Mononuclear cell (primary cell): ENCODE measurements around the gene BMP5. TPM values are rescaled to one million over a fixed set of nuclear protein-coding genes. Genes with fewer than 3 reads are reported as not detected.

ENCODE experiments used
- H3K27me3 ChIP-seq: 2 replicates; pipeline ENCODE4 v1.6.0; 2011; ENCODE audit warnings: low read length, control low read depth; ENCODE audit not compliant: insufficient read depth
- H3K4me1 ChIP-seq: 2 replicates; pipeline ENCODE4 v1.5.1; 2011; ENCODE audit warnings: mild to moderate bottlenecking, low read length, control low read depth; ENCODE audit not compliant: insufficient read depth
- H3K4me3 ChIP-seq: 2 replicates; pipeline ENCODE4 v1.5.1; 2011; ENCODE audit warnings: mild to moderate bottlenecking, low read length, moderate library complexity
- H3K9me3 ChIP-seq: 2 replicates; pipeline ENCODE4 v1.5.1; 2011; ENCODE audit warnings: low read depth, mild to moderate bottlenecking, control low read depth, low read length
- total RNA-seq: library from RNA; depleted of rRNA; stranded (reverse); fragments of >200 nt; gene quantifications from one replicate; pipeline ENCODE4 v1.2.3, GENCODE V29; 2012

Gene BMP5
- total RNA-seq, 1 donor, result not detected

GRCh38 chr6:55798571-55798970 is 76.8 kb downstream of the BMP5 start:
- Histone ChIP-seq H3K9me3 (no peaks in the 10 kb centered on the region), H3K4me3 (no peak overlapping the region), H3K27me3 (no peaks in the 10 kb centered on the region), H3K4me1 (no peaks in the 10 kb centered on the region)

GRCh38 chr6:55794136-55794812 is 81.1 kb downstream of the BMP5 start:
- Histone ChIP-seq H3K9me3 (no peaks in the 10 kb centered on the region), H3K27me3 (no peaks in the 10 kb centered on the region), H3K4me1 (no peaks in the 10 kb centered on the region), H3K4me3 (no peak overlapping the region)

GRCh38 chr6:55785273-55785672 is 90.1 kb downstream of the BMP5 start:
- Histone ChIP-seq H3K4me3 (no peak overlapping the region), H3K4me1 (no peaks in the 10 kb centered on the region), H3K27me3 (no peaks in the 10 kb centered on the region), H3K9me3 (no peaks in the 10 kb centered on the region)

- Histone ChIP-seq H3K27me3 (no peaks in the 10 kb centered on the region), H3K4me1 (no peaks in the 10 kb centered on the region), H3K4me3 (no peak overlapping the region), H3K9me3 (no peaks in the 10 kb centered on the region)
Observed at GRCh38 chr6:55782275-55782674, 93.1 kb downstream of the BMP5 start.

DNA sequence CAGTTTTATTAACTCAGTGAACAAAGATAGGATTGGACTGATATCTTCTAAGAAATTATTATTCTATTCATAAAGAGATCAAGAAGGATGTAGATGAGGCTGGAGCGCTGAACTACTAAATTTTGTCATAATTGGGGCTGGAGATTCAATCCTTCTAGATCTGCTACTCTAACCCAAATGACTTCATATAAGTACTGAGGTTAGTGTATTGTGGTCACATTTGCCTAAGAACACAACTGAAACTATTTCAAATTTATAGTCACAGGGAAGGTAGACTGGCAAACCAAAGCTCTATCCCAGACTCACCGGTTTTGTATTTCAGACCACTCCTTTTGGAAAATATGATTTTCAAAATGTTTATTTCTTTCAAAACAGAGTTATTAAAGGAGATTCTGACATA is 96.7 kb downstream of the BMP5 start:
- H3K4me3 ChIP-seq, result no peak overlapping the region
- no peaks in the 10 kb centered on the region for H3K4me1 ChIP-seq
- H3K9me3 ChIP-seq, result no peaks in the 10 kb centered on the region
- H3K27me3 ChIP-seq, result no peaks in the 10 kb centered on the region

DNA sequence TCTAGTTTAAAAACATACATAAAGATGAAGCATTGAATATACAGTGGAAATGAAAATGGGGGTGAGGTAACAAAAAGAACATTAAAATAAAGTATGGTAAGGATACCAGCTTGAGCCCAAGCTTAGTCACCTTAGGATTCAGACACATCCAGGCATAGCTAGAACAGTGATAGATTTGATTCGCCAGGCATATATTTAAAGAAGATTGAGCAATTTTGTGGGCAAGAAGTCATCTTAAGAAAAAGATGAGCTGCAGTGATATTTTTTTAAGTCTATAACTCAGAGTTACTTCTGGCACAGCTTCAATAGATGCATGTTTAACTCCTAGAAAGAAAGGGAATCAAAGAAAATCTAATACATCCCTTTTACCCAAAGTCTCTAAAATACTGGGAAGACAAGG is 97.9 kb downstream of the BMP5 start:
- no peaks in the 10 kb centered on the region for H3K4me1 ChIP-seq
- no peaks in the 10 kb centered on the region for H3K9me3 ChIP-seq
- H3K4me3 ChIP-seq, result no peak overlapping the region
- H3K27me3 ChIP-seq, result no peaks in the 10 kb centered on the region

DNA sequence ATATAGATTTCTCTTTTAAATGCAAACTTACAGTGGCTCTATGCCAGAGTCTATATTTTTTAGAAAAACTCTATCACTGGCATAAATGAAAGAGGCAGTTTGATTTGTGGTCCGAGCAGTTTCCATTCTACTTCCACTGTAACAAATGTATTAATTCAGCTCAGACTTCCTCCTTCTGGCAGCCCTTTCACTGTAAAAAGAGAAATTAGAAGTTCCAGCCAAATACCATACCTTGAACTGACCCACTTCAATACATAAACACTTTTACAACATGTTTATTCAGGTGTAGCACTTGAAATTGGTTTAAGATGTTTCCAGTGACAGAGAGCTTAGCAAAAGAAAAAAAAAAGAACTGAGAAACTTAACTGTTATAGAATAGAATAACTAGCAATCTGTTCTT is 99.3 kb downstream of the BMP5 start:
- Histone ChIP-seq H3K4me1 (no peaks in the 10 kb centered on the region), H3K4me3 (no peak overlapping the region), H3K27me3 (no peaks in the 10 kb centered on the region), H3K9me3 (no peaks in the 10 kb centered on the region)

GRCh38 chr6:55775029-55775318 is 100.4 kb downstream of the BMP5 start:
- Histone ChIP-seq H3K4me1 (no peaks in the 10 kb centered on the region), H3K27me3 (no peaks in the 10 kb centered on the region), H3K9me3 (no peaks in the 10 kb centered on the region), H3K4me3 (no peak overlapping the region)

GRCh38 chr6:55774286-55775028 is 100.9 kb downstream of the BMP5 start:
- H3K4me3 ChIP-seq, result no peak overlapping the region
- H3K27me3 ChIP-seq, result no peaks in the 10 kb centered on the region
- H3K9me3 ChIP-seq, result no peaks in the 10 kb centered on the region
- no peaks in the 10 kb centered on the region for H3K4me1 ChIP-seq

DNA sequence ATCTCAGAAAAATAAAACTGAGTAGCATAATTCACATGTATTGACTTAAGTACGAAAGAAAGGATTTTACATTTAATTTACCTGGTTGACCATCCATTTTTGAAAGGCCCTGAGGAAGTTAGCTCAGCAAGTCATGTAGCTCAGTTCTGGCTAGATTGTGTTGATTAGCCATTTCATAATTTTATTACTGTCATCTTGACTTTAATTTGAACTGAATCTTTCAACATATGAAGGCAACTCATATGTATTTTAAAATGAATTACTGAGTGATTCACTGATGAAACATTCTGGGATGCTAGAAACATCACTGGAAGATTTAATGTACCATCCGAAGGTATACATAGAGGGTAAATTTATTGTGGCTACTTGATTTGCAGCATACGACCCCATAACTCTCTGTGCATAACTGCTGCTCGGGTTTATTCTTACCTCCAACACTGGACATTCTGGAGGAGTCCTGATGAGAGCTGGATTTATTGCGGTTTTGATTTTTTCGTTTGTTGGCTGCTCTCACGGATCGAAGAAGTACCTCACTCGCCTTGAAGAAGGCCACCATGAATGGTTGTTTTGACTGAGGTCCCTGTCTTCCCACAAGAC is 101.7 kb downstream of the BMP5 start:
- Histone ChIP-seq H3K4me3 (no peak overlapping the region), H3K9me3 (no peaks in the 10 kb centered on the region), H3K4me1 (no peaks in the 10 kb centered on the region), H3K27me3 (no peaks in the 10 kb centered on the region)

- Histone ChIP-seq H3K4me3 (no peak overlapping the region), H3K27me3 (no peaks in the 10 kb centered on the region), H3K9me3 (no peaks in the 10 kb centered on the region)
Observed at GRCh38 chr6:55772730-55773129, 102.7 kb downstream of the BMP5 start.

DNA sequence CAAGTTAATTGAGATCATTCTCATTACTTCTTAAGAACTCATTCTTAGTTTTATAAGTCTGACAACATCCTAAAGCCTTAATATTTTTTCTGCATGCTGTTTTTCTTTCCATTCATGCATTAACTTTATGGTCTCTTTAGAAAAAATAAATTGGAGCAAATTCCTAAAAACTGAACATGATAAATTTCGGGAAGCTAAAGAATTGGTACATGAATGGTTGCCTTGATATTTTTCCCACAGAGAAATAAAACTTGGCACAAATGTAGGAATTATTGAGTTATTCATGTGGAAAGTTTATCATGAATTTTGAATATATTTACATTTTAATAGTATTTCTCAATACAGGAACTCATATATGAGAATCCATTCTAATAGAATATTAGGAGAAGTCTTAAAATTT is 115.9 kb downstream of the BMP5 start:
- Histone ChIP-seq H3K4me3 (no peak overlapping the region), H3K9me3 (no peaks in the 10 kb centered on the region), H3K27me3 (no peaks in the 10 kb centered on the region), H3K4me1 (no peaks in the 10 kb centered on the region)

More at GRCh38 chr6:55772730-55773129, 102.7 kb downstream of the BMP5 start:
- no peaks in the 10 kb centered on the region for H3K4me1 ChIP-seq

DNA sequence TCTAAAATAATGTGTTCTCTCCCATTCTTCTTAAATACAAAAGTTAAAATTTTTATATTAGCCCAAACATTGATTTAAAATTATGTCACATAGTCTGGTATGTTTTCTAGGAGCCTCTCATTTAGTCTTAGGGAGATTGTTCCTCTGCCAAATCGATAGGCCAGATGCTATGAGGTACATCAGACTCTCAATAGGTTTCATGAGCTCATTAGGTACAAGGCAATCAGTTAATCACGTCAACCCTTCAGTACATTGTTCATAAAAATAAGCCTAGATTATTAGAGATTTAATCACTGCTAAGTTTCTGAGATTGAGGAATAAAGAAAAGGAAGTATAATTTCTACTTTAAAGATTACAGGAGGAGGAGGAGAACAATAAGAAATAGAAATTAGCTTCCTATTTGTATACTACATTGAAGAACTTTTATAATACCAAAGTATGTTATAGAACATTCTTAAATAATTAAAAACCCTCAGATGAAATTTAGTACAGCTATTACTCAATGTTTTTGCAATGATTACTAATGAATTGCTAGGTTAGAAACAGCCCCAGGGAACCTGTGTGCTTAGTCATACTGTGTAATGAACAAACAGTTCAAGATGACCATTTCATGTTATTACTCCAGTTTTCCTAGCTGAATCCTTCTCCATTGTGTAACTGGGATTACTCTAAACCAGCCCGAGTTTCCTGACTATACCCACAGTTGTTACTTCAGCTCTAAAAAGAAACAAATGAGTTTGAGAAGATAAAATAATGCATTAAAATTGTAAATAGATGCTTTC is 117.0 kb downstream of the BMP5 start:
- no peaks in the 10 kb centered on the region for H3K27me3 ChIP-seq
- no peaks in the 10 kb centered on the region for H3K9me3 ChIP-seq

GRCh38 chr6:55756531-55757031 is 118.8 kb downstream of the BMP5 start:
- no peaks in the 10 kb centered on the region for H3K9me3 ChIP-seq
- H3K27me3 ChIP-seq, result no peaks in the 10 kb centered on the region
- no peaks in the 10 kb centered on the region for H3K4me1 ChIP-seq
- H3K4me3 ChIP-seq, result no peak overlapping the region

More for the DNA sequence above, 117.0 kb downstream of the BMP5 start:
- no peaks in the 10 kb centered on the region for H3K4me1 ChIP-seq
- H3K4me3 ChIP-seq, result no peak overlapping the region

- Histone ChIP-seq H3K4me1 (no peaks in the 10 kb centered on the region), H3K27me3 (no peaks in the 10 kb centered on the region), H3K4me3 (no peak overlapping the region), H3K9me3 (no peaks in the 10 kb centered on the region)
Observed at GRCh38 chr6:55748880-55749279, 126.5 kb downstream of the BMP5 start.
